DMS 273 (cell line): Measurements from ENCODE around the gene DTYMK.

ENCODE experiments used
- DNase-seq: peaks from one replicate; lab custom pipeline; 2025; ENCODE audit not compliant: unreplicated experiment; lab: John Stamatoyannopoulos, UW

DTYMK gene

GRCh38 chr2:241686650-241687425, at the start of gene DTYMK:
Gene DTYMK (minus strand): TSS chr2:241686815. CDS start chr2:241686783, 32 bp downstream.
- peak; percentile 98 for DNase-seq

- no peak for DNase-seq
These were observed 49.5 kb upstream of the DTYMK start for GRCh38 chr2:241736111-241736510.

- peak; percentile 94 for DNase-seq
These were observed 48.0 kb upstream of the DTYMK start, which contains the start of gene D2HGDH for GRCh38 chr2:241734467-241735208. Gene D2HGDH (plus strand): TSS chr2:241734630. CDS start chr2:241735225, 595 bp downstream.

GRCh38 chr2:241734208-241734466, 47.5 kb upstream of the DTYMK start:
- no peak for DNase-seq

- no peak for DNase-seq
These were observed 47.0 kb upstream of the DTYMK start for GRCh38 chr2:241733391-241734207.

- peak; percentile 36 for DNase-seq
These were observed 46.0 kb upstream of the DTYMK start for GRCh38 chr2:241732513-241733186.

GRCh38 chr2:241730671-241731293, 44.2 kb upstream of the DTYMK start:
- no peak for DNase-seq

- no peak for DNase-seq
These were observed 43.3 kb upstream of the DTYMK start for GRCh38 chr2:241729868-241730267.

GRCh38 chr2:241728627-241729026, 42.0 kb upstream of the DTYMK start:
- DNase-seq: no peak

GRCh38 chr2:241728000-241728399, 41.4 kb upstream of the DTYMK start:
- no peak for DNase-seq

GRCh38 chr2:241726459-241726858, 39.8 kb upstream of the DTYMK start:
- no peak for DNase-seq

- no peak for DNase-seq
These were observed 38.6 kb upstream of the DTYMK start for GRCh38 chr2:241724975-241725870.

GRCh38 chr2:241724259-241724974, 37.8 kb upstream of the DTYMK start:
- peak; percentile 29 for DNase-seq

- no peak for DNase-seq
These were observed 36.4 kb upstream of the DTYMK start for GRCh38 chr2:241722896-241723454.

- no peak for DNase-seq
These were observed 35.2 kb upstream of the DTYMK start for GRCh38 chr2:241721852-241722251.

GRCh38 chr2:241720560-241720959, 33.9 kb upstream of the DTYMK start:
- no peak for DNase-seq

- DNase-seq: no peak
These were observed 33.5 kb upstream of the DTYMK start for GRCh38 chr2:241720099-241720498.

GRCh38 chr2:241719093-241719492, 32.5 kb upstream of the DTYMK start:
- no peak for DNase-seq

GRCh38 chr2:241708879-241709278, 22.3 kb upstream of the DTYMK start:
- no peak for DNase-seq
